SIG-M5 treated with dmso at 0.1 percent for 504 hours (cell line): ENCODE data around the gene DPF3.

ENCODE experiments used
- DNase-seq: peaks from one replicate; lab custom pipeline; 2025; ENCODE audit not compliant: unreplicated experiment; lab: John Stamatoyannopoulos, UW

Gene DPF3

GRCh38 chr14:72904840-72905561, 11.1 kb upstream of the DPF3 start:
- DNase-seq: peak; percentile 87

GRCh38 chr14:72904218-72904617, 10.3 kb upstream of the DPF3 start:
- DNase-seq: no peak

- no peak for DNase-seq
These were observed 9.8 kb upstream of the DPF3 start for GRCh38 chr14:72903716-72904115.

- DNase-seq: no peak
These were observed 9.1 kb upstream of the DPF3 start for GRCh38 chr14:72902801-72903530.

GRCh38 chr14:72901361-72901760, 7.5 kb upstream of the DPF3 start:
- no peak for DNase-seq

GRCh38 chr14:72898448-72898847, 4.5 kb upstream of the DPF3 start:
- no peak for DNase-seq

GRCh38 chr14:72894623-72895378, 900 bp upstream of the DPF3 start:
- DNase-seq: no peak

GRCh38 chr14:72894323-72894622, 372 bp upstream of the DPF3 start:
- no peak for DNase-seq

GRCh38 chr14:72892879-72893635, 844 bp downstream of the DPF3 start:
- peak; percentile 22 for DNase-seq

- no peak for DNase-seq
These were observed 1.6 kb downstream of the DPF3 start for GRCh38 chr14:72892103-72892878.

- DNase-seq: no peak
These were observed 2.2 kb downstream of the DPF3 start for GRCh38 chr14:72891666-72892102.

- DNase-seq: no peak
These were observed 4.5 kb downstream of the DPF3 start for GRCh38 chr14:72889366-72889765.

GRCh38 chr14:72888636-72889201, 5.2 kb downstream of the DPF3 start:
- DNase-seq: no peak

GRCh38 chr14:72888192-72888591, 5.7 kb downstream of the DPF3 start:
- no peak for DNase-seq

- no peak for DNase-seq
These were observed 6.4 kb downstream of the DPF3 start for GRCh38 chr14:72887514-72887913.

- no peak for DNase-seq
These were observed 9.5 kb downstream of the DPF3 start for GRCh38 chr14:72884386-72884785.

GRCh38 chr14:72883961-72884360, 9.9 kb downstream of the DPF3 start:
- no peak for DNase-seq

GRCh38 chr14:72883109-72883508, 10.8 kb downstream of the DPF3 start:
- no peak for DNase-seq

GRCh38 chr14:72882463-72882862, 11.4 kb downstream of the DPF3 start:
- DNase-seq: no peak

- no peak for DNase-seq
These were observed 11.9 kb downstream of the DPF3 start for GRCh38 chr14:72882047-72882446.
